Middle frontal gyrus (tissue), 1 donor: ENCODE measurements around the gene CAPZB.

Experiments
- DNase-seq: peaks from one replicate; pipeline ENCODE4 v3.0.0-alpha.2; 2015; ENCODE audit warnings: low spot score; ENCODE audit errors: extremely low spot score

CAPZB gene

GRCh38 chr1:19371226-19372135 is 113.9 kb downstream of the CAPZB start:
- no peak for DNase-seq

GRCh38 chr1:19370453-19371170 is 114.7 kb downstream of the CAPZB start:
- DNase-seq, result no peak

GRCh38 chr1:19369396-19370090 is 115.8 kb downstream of the CAPZB start:
- no peak for DNase-seq

- DNase-seq, result no peak
Observed at GRCh38 chr1:19368964-19369363, 116.4 kb downstream of the CAPZB start.

- DNase-seq, result no peak
Observed at GRCh38 chr1:19368050-19368449, 117.3 kb downstream of the CAPZB start.

- DNase-seq, result no peak
Observed at GRCh38 chr1:19367584-19368041, 117.7 kb downstream of the CAPZB start.

- no peak for DNase-seq
Observed at GRCh38 chr1:19366599-19367536, 118.5 kb downstream of the CAPZB start.

- DNase-seq, result no peak
Observed at GRCh38 chr1:19365721-19366120, 119.6 kb downstream of the CAPZB start.

- DNase-seq, result no peak
Observed at GRCh38 chr1:19363536-19364152, 121.7 kb downstream of the CAPZB start.

- no peak for DNase-seq
Observed at GRCh38 chr1:19361611-19362147, 123.7 kb downstream of the CAPZB start.

GRCh38 chr1:19360843-19361610 is 124.3 kb downstream of the CAPZB start:
- DNase-seq, result no peak

GRCh38 chr1:19360432-19360831 is 124.9 kb downstream of the CAPZB start:
- DNase-seq, result no peak

- DNase-seq, result no peak
Observed at GRCh38 chr1:19360016-19360415, 125.3 kb downstream of the CAPZB start.

- DNase-seq, result no peak
Observed at GRCh38 chr1:19359357-19359756, 126.0 kb downstream of the CAPZB start.

GRCh38 chr1:19358710-19359109 is 126.6 kb downstream of the CAPZB start:
- DNase-seq, result no peak

GRCh38 chr1:19357299-19357986 is 127.9 kb downstream of the CAPZB start:
- DNase-seq, result no peak

- DNase-seq, result no peak
Observed at GRCh38 chr1:19356266-19356665, 129.1 kb downstream of the CAPZB start.

GRCh38 chr1:19354531-19354981 is 130.8 kb downstream of the CAPZB start:
- DNase-seq, result no peak

- no peak for DNase-seq
Observed at GRCh38 chr1:19353596-19353995, 131.7 kb downstream of the CAPZB start.
